SHP77 (cell line): ENCODE measurements around the gene TAS2R41.
"Not testable (repeated sequence)": the region's sequence is repeated elsewhere in the genome, so short reads cannot be mapped to it uniquely, and the experiment has no call there.

ENCODE experiments used
- DNase-seq, 2 experiments: peaks; one replicate each; lab custom pipeline; 2025; lab: John Stamatoyannopoulos, UW

The TAS2R41 gene

DNA sequence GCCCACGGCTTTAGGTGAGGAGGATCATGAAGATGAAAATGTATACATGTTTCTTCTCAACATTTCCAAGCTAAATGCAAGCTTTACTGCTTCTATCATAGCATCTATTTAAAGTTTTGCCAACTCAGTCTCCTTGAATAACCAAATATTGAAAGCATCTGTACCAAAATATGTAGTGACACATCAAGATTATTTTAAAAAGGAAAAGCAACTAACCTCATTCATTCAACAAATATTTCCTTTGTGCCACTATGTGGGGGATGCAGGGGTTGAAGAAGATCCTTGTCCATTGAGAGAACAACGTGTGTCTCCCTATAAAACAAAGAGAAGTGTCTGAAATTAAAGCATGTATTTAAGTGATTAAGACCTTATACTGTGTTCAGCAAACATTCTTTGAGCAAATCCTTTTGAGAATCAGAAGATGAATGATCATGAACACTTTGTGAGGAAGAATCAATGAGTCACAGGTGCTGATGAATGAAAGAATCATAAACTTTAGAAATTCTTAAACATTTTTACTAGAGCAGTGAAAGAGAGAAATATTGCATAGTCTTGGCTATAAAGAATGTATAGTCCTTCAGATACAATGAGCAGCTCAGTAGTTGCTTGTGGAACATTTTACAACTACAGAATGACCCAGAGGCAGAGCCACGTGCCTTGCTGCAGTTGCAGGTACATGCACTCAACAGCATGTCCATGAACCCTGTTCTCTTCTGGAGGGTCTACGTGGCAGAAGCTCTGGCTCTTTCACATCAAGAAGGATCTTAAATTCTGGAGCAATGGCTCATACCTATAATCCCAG, 20.5 kb upstream of the TAS2R41 start:
- DNase-seq = no peak

DNA sequence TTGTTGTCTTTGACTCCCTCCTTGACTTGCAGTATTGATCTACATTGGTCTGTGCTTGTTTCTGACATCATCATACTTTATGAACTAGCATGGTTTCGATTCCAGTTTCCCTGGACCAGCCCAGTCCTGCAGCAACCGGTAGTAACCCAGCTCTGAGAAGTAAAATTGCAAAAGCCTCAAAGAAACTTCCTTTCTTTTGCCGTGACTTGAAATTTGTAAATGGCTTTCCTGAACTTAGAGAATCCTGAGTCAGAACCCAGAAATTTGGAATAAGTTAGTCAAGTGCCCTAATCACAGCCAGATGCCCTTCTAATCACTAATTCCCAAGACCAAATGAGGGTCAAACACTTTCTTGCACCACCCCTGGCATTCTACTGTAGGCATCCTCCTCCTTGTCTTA, 19.4 kb upstream of the TAS2R41 start:
- DNase-seq = no peak

DNA sequence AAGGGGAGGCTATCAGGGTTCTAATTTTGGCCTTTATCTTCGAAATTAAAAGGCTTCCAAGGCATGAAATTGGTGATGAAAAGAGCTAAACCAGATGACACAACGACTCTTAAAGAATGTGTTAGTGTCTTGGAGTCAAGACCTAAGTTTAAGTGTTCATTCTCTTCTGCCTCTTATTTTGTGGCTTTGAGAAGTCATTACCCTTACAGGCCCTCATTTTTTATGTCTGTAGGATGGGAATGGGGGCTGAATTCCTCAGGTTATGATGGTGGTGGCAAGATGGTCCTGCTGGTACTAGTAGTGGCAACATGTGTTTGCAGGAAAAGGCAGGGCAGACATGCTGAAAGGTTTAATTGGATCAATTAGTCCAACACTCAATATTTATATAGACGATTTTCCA, 19.0 kb upstream of the TAS2R41 start:
- no peak for DNase-seq

DNA sequence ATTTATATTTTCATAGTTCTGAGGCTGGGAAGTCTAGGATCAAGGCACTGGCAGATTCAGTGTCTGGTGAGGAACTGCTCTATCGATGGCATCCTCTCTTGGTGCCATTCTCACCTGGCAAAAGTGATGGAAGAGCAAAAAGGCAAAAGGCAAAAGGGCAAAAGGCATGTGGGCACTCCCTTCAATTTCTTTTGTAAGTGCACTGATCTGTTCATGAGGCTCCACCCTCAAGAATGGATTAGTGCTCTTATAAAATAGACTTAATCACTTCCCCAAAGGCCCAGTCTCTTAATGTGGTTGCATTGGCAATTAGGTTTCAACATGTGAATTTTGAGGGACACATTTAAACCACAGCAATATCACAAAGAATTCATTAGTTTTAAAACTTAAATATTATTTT, 18.3 kb upstream of the TAS2R41 start:
- no peak for DNase-seq

DNA sequence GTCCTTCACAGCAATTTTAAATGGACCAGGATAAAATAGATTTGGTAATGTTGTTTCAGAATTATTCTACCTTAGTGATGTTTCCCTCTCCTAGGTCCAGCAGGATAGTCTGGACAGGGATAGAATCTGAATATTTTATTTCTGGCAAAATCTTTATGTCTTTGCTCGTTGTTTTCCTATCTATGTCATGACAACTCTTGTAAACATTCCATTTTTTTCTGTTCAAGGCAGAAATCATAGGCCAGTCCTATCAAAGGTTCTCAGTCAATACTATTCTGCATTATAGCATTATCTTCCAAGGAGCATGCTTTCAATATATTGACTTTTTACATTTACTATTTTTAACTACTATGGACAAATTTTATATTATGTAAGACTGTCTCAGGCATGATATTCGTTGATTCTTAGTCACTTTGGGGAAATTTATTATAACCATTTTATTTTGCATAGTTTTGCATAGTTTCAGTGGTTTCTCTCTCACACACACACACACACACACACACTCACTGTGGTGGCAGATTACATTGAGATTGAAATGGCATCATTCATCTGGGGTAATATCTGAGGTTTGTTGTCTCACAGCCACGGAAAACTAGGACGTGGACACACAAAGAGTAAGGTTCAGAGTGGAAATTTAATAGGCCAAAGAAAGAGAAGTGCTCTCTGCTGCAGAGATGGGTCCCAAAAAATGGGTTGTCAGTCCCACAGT, 17.2 kb upstream of the TAS2R41 start:
- DNase-seq = no peak

DNA sequence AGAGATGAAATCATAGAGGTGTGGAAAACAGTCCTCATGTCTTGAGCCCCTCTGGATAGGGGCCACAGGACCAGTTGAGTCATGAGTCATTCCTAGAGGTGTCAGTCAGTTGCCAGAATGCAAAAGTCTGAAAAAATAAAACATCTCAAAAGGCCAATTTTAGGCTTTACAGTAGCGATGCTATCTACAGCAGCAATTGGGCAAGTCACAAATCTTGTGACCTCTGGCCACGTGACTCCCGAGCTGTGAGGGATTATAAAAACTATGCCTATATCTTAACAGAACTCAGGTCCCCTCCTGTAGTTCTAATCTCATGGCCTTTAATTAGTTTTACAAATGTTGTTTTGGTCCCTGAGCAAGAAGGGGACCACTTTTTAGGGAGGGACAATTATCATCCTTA, 15.6 kb upstream of the TAS2R41 start:
- DNase-seq = no peak

DNA sequence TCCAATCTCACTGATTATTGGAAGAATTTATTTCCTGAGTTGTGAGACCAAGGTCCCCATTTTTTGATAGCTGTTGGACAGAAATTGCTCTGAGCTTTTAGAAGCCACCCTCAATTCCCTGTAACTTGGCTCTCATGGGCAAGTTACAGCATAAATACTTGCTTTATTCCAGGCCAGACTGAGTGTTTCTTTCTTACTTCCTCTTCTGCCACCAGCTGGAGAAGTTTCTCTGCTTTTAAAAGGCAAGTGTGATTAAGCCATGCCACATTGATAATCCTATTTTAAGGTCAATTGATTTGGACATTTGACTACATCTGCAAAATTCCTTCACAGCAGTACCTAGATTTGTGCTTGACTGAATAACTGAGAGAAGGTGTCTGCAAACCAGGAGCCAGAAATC, 14.1 kb upstream of the TAS2R41 start:
- no peak for DNase-seq

DNA sequence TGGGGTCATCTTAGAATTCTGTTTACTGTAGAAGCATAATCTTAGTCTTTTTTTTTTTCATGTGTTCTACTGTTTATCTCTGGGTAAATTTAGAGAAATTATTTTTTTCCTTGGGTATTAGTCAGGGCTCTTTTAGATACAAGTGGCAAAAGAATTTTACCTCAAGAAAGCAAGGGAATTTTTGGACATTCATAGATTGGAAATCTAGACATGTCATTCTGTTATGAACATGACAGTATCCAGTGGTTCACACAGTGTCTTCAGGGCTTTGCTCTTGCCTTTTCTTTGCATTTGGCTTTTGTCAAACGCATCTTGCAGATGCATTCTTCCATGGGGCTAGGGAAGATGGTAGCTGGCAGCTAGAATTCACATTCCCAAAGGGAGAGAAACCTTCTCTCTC, 13.7 kb upstream of the TAS2R41 start:
- DNase-seq = no peak

DNA sequence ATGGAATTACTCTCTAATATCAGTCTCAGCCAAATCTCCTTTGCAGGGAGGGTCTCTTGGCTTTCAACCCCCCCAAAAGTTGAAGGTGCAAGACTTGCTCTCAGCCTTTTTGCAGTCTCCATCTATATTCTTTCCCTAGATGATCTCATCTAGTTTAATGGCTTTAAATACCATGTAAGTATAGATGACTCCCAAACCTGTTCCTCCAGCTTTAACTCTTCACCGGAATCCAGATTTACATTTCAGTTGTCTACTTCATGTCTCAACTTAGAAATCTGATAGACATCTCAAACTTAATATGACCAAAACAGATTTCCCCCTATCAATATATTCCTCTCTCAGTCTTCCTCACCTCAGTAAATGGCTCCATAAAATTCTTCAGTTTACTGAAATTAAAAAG, 9.9 kb upstream of the TAS2R41 start:
- no peak for DNase-seq

DNA sequence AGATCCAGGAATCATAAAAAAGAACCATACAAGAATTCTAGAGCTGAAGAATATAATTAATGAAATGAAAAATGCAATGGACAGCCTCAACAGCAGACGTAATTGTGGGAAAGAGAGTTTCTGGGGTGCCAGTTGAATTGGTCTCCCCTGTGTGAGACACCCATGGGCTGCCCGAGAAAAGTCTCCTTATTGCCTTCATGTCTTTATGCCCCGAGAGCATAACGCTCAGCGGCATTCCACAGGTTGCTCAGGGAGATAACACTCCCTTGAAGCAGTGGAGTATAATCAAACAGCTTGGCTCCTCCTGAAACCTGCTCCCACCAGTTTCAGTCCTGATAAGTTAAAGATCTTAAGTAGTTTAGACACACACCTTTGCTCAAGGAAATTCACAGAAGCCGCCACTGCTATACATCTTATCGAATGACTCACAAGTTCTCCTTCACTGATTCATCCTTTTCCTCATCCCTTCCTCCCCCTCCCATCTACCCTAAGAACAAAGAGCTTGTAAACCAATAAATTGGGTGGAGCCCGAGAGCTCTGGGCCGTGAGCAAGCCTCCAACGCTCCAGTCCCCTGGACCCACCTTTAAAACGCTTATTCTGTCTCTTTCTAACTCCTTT, 5.5 kb upstream of the TAS2R41 start:
- DNase-seq = not testable (repeated sequence)

DNA sequence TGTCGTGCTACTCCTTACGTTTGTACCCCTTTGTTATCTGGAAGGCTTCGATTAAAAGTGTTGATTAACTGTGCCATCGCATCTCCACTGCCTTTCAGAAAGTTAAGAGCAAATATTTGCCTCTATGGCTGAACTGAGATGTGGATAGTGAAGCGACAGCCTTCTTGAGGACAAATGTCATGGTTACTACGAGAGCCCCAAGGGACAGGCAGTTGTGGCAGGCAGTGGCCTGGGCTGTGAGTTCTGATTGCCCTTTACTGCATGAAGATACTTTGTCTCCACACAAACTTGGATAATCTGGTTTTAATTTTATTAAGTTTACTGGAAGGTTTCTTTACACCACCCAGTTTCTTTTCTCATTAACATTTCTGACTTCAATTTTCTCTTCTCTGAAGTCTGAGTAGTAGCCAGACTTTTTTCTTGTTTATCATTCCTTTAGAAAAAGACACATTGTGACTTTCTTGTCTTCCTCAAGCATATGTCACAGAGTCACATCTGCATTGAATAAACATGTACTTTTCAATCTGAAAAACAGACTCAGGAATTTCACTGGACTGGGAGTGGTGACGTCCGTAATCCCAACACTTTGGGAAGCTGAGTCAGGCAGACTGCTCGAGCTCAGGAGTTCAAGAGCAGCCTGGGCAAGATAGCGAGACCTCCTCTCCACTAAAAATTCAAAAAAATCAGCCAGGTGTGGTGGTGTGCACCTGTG, 1.5 kb downstream of the TAS2R41 start:
- DNase-seq = no peak

DNA sequence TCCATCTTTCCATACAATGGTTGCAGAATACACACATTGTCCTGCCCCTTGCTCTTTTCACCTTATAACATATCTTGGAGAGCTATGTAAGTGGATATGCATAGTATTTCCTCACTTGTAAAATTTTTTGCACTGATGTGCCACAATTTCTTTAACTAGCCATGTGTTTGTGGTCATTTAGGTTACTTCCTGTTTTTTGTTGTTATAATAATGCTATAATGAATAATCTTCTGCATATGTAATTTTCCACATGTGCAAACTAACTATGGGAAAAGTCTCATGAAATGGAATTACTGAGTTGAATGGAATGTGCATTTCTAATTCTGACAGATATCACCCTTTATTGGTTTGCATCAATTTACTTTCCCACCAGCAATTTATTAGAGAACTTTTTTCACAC, 2.8 kb downstream of the TAS2R41 start:
- no peak for DNase-seq

DNA sequence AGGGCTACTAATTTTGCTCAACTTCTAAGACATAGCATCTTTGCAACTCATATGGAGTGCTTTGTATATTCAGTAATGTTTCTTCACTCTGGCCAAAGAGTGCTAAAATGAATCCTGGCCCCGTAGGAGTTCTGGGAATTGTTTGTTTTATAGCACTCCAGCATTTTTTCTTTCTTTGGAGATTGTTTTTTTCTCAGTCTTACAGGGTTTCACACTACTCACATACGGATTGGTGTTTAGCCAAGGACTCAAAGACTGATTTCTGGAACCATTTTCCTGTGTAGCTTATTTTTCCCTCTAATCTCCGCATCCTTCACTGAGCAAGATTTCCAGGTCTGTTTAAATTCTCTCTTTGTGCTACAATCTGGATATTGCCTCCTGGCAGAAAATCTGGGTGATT, 6.4 kb downstream of the TAS2R41 start:
- no peak for DNase-seq

DNA sequence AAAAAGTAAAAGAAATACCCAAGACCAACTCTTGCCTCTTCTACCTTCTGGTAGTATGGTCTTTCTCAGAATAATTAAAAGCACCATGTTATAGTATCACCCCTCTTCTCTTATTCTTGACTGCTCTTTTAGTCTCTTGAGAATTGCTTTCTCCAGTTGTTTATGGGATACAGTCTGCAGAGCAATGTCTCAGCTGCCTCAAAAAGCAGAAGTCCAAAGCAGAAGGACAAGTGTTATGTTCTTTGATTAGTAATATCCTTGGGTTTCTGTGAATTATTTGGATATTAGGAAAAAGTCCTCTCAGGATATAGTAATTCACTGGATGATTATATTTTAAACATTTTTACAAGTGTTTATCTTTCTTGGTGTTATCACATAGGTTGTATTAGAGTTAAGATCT, 7.4 kb downstream of the TAS2R41 start:
- no peak for DNase-seq

DNA sequence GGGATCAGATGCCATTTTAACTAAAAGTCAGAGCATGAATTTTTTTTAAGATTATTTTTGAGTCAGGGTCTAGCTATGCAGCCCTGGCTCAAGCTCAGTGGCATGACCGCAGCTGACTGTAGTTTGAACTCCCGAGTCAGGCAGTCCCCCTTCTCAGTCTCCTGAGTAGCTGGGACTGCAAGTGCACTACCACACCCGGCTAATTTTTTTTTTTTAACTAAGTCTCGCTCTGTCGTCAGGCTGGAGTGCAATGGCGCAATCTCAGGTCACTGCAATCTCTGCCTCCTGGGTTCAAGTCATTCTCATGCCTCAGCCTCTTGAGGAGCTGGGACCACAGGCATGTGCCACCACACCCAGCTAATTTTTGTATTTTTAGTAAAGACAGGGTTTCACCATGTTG, 7.8 kb downstream of the TAS2R41 start:
- DNase-seq = no peak

DNA sequence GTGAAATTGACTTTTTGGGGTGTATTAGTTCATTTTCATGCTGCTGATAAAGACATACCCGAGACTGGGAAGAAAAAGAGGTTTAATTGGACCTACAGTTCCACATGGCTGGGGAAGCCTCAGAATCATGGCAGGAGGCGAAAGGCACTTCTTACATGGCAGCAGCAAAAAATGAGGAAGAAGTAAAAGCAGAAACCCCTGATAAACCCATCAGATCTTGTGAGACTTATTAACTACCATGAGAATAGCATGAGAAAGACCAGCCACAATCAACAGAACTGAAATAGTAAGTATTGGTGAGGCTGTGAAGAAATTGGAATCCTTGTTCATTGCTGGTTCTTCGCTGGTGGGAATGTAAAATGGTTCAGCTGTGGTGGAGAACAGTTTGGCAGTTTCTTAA, 8.6 kb downstream of the TAS2R41 start:
- DNase-seq = not testable (repeated sequence)

DNA sequence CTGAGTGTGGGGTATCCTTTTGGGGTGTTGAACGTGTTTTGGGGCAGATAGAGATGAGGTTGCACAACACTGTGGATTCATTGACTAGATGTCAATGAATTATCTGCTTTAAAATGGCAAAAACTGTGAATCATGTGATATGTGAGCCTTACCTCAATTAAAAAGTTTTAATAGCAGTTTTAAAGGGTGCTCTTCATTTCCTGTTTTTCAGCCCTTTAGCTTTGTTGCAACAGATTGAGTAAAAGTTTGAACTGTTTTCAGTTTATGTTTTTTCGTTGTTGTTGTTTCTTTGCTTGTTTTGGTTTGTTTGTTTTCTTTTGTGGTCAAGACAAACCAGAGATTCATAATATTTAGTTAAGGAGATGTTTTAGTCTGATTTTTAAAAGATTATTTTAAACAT, 9.4 kb downstream of the TAS2R41 start:
- DNase-seq = no peak

DNA sequence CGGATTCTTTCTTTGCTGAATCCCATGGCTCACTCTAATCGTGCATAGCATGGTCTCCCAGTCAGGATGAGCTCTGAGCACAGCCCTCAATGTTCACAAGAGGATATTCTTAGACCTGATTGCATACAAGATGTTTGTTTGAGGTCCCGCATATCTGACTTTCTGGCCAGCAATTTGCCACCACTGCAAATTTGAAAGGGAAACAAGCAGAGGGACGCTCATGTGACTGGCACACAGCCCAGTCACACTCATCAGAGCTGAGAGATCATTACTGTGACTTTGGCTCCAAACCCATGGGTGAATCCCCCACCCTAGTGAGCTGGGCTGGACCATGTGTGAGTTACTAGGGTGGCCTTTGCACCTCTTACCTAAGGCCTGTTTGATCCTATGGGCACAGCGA, 9.9 kb downstream of the TAS2R41 start:
- no peak for DNase-seq

DNA sequence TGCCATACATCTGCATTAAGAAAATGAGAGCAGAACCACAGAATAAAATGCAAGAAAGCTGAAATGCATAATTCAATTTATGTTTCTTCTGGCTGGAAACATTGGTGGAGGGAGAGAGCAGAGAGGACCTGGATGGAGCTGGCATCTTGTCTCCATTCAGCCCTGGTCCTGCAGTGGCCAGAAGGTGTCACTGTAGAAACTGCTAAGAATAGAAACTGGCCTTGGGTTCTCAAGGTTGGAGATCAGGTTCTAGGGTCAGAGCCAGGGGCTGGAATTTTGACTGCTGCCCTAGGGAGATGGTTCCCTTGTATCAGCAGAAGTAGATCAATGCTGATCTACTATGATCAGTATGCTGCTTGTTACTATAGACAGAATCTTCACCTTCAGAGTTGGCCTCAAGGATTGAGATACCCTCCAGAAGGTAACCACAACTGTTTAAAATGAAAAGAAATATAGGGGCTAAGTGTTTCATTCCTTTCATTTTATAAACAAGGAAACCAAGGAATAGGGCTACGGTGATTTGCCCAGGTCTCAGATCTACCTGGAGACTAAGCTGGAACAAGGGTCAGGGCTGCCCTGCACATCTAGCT, 13.1 kb downstream of the TAS2R41 start:
- peak in 1 of 2 experiments; percentile 11 for DNase-seq

DNA sequence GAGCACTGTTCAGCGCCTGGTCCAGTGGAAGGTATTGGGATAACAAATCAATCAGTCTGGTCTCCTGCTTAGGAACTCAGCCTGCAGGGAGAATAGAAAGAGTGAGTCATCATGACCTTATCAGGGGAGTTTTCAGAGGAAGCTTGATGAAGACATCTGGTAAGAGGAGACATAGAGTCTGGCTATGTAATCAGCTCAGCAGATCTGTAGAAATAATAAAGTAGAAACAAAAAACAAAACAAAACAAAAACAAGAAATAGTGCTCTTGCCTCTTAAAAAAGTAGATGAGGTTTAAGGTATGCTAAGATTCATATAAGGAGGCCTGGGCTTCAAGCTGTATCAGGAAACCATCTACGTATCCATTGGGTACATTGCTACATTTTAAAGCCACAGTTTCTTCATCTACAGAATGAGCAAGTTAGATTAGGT, 14.4 kb downstream of the TAS2R41 start:
- DNase-seq = no peak

DNA sequence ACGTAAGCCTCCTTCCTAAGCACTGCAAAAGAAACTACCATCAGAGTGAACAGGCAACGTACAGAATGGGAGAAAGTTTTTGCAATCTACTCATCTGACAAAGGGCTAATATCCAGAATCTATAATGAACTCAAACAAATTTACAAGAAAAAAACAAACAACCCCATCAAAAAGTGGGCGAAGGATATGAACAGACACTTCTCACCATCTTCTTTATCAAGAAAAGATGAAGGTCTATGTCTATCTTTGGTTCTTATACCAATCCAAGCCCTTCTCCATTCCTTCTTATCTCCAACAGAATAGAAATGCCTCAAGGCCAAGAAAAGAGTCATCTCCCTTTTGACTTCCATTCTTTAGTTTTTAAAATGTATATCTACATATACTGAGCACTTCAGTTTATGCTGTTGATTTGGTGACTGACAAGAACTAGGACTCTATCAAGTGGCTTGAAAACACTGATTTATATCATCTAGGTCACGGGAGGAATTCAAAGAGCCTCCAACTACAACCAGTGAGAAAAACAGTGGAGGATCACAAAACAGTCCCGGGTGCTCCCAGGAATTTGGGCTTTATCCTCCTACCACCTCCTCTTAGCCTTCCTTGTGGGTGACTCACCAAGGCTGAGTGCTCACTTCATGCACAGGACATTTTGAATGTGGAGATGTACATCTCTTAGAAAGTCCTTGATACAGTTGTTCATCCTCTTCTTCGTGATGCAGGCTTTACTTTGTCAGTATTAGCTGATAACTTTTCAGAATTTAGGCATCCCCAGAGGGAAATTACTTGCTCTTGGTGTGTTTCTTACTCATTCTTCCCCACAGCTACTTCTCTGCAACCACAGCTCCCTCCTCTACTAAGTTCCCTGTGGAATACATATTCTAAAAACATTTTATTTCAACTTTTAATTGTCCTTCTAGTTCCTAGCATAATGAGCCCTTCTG, 15.4 kb downstream of the TAS2R41 start:
- no peak for DNase-seq
